Sigmoid colon (tissue), 7 donors: ENCODE measurements around the gene GRM1. TPM values are rescaled to one million over a fixed set of nuclear protein-coding genes. Genes with fewer than 3 reads are reported as not detected.

ENCODE experiments used
- DNase-seq: peaks from one replicate; pipeline ENCODE4 v3.0.0-alpha.2; 2019
- H3K27ac ChIP-seq, 4 donors: fragments of 200-600 bp; sonication (generic); one replicate each; pipeline ENCODE4 v1.5.1; 2016 to 2019; ENCODE audit warnings: mild to moderate bottlenecking in 1 of 4
- H3K27me3 ChIP-seq, 3 donors: fragments of 200-600 bp; sonication (generic); one replicate each; pipeline ENCODE4 v1.5.1; 2019; ENCODE audit warnings: mild to moderate bottlenecking in 1 of 3
- H3K36me3 ChIP-seq, 4 donors: fragments of 200-600 bp; sonication (generic); one replicate each; pipeline ENCODE4 v1.5.1; 2016 to 2019
- H3K4me1 ChIP-seq, 4 donors: fragments of 200-600 bp; sonication (generic); one replicate each; pipeline ENCODE4 v1.5.1; 2017 to 2019
- H3K4me3 ChIP-seq, 4 donors: fragments of 200-600 bp; sonication (generic); one replicate each; pipeline ENCODE4 v1.5.1; 2017 to 2019; ENCODE audit warnings: mild to moderate bottlenecking in 2 of 4, moderate library complexity in 1 of 4
- H3K9me3 ChIP-seq, 4 donors: fragments of 200-600 bp in 3 of 4; sonication (generic) in 3 of 4; one replicate each; pipeline versions ENCODE4 v1.5.1 to v1.6.1; 2013 to 2019
- CTCF ChIP-seq, 4 experiments: fragments of 450-650 bp in 3 of 4; fragments of 200-600 bp in 1 of 4; IDR thresholded peaks; one replicate each; pipeline ENCODE4 v1.5.1; 2016 to 2019; ENCODE audit warnings: antibody characterized with exemption in 4 of 4, mild to moderate bottlenecking in 3 of 4, moderate library complexity in 2 of 4
- EP300 ChIP-seq, 4 donors: sonication (generic); formaldehyde crosslinking; IDR thresholded peaks; one replicate each; pipeline ENCODE4 v1.6.1; 2017; ENCODE audit warnings: antibody characterized with exemption in 4 of 4
- POLR2A ChIP-seq, 2 donors: fragments of 450-650 bp; IDR thresholded peaks; one replicate each; pipeline ENCODE4 v1.6.1; 2016; ENCODE audit warnings: antibody characterized with exemption in 2 of 2, mild to moderate bottlenecking in 2 of 2, moderate library complexity in 2 of 2
- POLR2AphosphoS5 ChIP-seq, 4 donors: sonication (generic); formaldehyde crosslinking; IDR thresholded peaks; one replicate each; pipeline ENCODE4 v1.6.1; 2017; ENCODE audit warnings: antibody characterized with exemption in 4 of 4
- WGBS, 2 donors: extraction: QIAGEN DNeasy Blood & Tissue Kit; methylation state at CpG; one replicate each; pipeline ENCODE4 v1.1.7; 2013; 5-methylcytosine and 5-hydroxymethylcytosine counted together
- intact Hi-C: fragments of 100-400 bp; cut with DNase I; formaldehyde crosslinking; loops from one replicate; pipeline ENCODE4 v1.15.1; 2023
- polyA plus RNA-seq, 3 donors: library from polyadenylated mRNA; stranded (reverse); fragments of 200-250 nt; gene quantifications; one replicate each; pipeline ENCODE4 v1.2.3, GENCODE V29; 2013
- total RNA-seq, 4 donors: library from RNA; depleted of rRNA; stranded (reverse); fragments of >200 nt; gene quantifications; one replicate each; pipeline ENCODE4 v1.1.0, GENCODE V29; 2016
- donor health status: healthy with polysubstance abuse.
- donor health status: Bipolar disorder and iron deficiency.
- donor health status: healthy.

The GRM1 gene
- total and polyA plus RNA-seq, 7 donors: under 0.01 to 0.36 (median 0.03) TPM; not detected in 4

- Histone ChIP-seq H3K4me3 (no peak overlapping the region), H3K4me1 (peaks cover 0 to 17% (median 5%) of the 10 kb centered on the region in 4 donors), H3K27me3 (no peaks in the 10 kb centered on the region), H3K36me3 (no peaks in the 10 kb centered on the region), H3K9me3 (no peaks in the 10 kb centered on the region), H3K27ac (peak overlapping the region in 1 of 4 donors; percentile 13)
- 60 to 80% methylated on average over 8 of the region's 8 CpGs for WGBS, 2 donors
- DNase-seq: no peak
- TF ChIP-seq EP300 (IDR thresholded peaks at IDR 0.05) (no peak), CTCF (IDR thresholded peaks at IDR 0.05) (no peak), POLR2A (IDR thresholded peaks at IDR 0.05) (no peak), POLR2AphosphoS5 (IDR thresholded peaks at IDR 0.05) (no peak)
- intact Hi-C loops: no loop called here
Observed at GRCh38 chr6:146357578-146358430, 328.9 kb downstream of the GRM1 start.

GRCh38 chr6:146358431-146359046, 329.7 kb downstream of the GRM1 start:
- Histone ChIP-seq H3K9me3 (no peaks in the 10 kb centered on the region), H3K27ac (peak overlapping the region in 1 of 4 donors; percentile 13), H3K27me3 (no peaks in the 10 kb centered on the region), H3K4me3 (no peak overlapping the region), H3K4me1 (peaks cover 0 to 17% (median 5%) of the 10 kb centered on the region in 4 donors), H3K36me3 (no peaks in the 10 kb centered on the region)
- intact Hi-C loops: no loop called here
- TF ChIP-seq CTCF (IDR thresholded peaks at IDR 0.05) (no peak), POLR2AphosphoS5 (IDR thresholded peaks at IDR 0.05) (no peak), POLR2A (IDR thresholded peaks at IDR 0.05) (no peak), EP300 (IDR thresholded peaks at IDR 0.05) (no peak)
- 71 to 91% methylated on average over 3 of the region's 3 CpGs for WGBS, 2 donors
- no peak for DNase-seq

DNA sequence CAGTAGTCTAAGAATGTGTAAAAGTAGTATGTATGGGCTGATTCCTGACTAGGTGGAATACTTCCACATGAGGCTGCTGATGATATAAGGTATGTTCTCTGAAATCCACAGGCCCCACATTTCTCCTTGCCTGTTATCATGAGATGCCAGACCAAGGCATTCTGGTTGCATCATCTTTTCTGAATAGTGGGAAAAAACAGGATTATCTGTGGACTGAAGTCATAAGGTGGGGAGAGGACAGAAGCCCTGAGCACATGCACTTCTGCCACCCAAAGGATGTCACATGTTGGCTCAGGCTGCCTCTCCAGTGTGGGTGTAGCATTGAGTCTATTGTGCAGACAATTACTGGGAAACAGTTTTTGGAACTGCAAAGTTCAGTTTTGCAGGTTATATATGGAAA, 330.3 kb downstream of the GRM1 start:
- TF ChIP-seq POLR2AphosphoS5 (IDR thresholded peaks at IDR 0.05) (no peak), CTCF (IDR thresholded peaks at IDR 0.05) (no peak), POLR2A (IDR thresholded peaks at IDR 0.05) (no peak), EP300 (IDR thresholded peaks at IDR 0.05) (no peak)
- H3K27ac ChIP-seq: no peak overlapping the region
- peaks cover 0 to 17% (median 5%) of the 10 kb centered on the region in 4 donors for H3K4me1 ChIP-seq
- intact Hi-C loops: no loop called here
- H3K27me3 ChIP-seq: no peaks in the 10 kb centered on the region
- no peak for DNase-seq
- no peak overlapping the region for H3K4me3 ChIP-seq
- H3K9me3 ChIP-seq: no peaks in the 10 kb centered on the region
- no peaks in the 10 kb centered on the region for H3K36me3 ChIP-seq

DNA sequence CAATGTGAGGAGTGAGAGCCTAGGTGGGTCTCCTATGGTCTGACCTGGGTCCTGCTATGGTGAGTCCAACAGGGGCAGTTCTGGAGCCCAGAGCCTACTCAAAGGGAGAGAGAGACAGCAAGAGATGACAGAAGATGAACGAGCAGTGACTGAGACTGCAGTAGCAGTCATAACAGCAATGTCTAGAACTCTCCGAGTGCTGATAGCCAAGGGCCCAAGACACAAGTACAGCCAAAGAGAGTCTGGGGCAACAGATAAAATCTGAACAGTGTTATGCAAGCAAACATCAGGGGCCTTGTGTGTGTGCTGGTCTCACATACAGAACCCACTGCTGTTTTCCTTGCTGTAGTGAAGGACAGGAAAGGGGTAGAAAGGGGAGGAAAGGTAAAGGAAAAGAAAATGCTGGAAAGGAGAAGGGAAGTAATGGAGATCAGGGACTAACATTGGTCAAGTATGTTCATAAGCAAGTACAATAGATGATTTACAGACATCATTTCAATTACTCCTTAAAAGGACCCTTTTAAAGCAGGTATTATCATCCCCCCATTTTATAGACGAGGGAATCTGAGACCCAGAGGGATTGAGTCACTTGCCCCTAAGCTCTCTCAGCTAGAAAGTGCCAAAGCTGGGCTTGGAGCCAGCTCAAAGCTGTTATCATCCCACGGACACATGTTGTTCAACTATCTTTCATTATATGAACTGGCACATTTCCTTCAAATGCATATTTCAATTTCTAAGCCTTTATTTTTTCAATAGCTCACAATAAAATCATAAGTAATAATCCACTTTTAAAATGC, 332.5 kb downstream of the GRM1 start:
- no peaks in the 10 kb centered on the region for H3K36me3 ChIP-seq
- no peaks in the 10 kb centered on the region for H3K9me3 ChIP-seq
- H3K4me1 ChIP-seq: peaks cover 0 to 17% (median 5%) of the 10 kb centered on the region in 4 donors
- no peak overlapping the region for H3K4me3 ChIP-seq
- DNase-seq: no peak
- intact Hi-C loops: no loop called here
- no peak for TF ChIP-seq EP300 (IDR thresholded peaks at IDR 0.05)
- TF ChIP-seq POLR2AphosphoS5 (IDR thresholded peaks at IDR 0.05): no peak
- TF ChIP-seq POLR2A (IDR thresholded peaks at IDR 0.05): no peak
- TF ChIP-seq CTCF (IDR thresholded peaks at IDR 0.05): no peak
- WGBS, 2 donors: 52 to 67% methylated on average over 4 of the region's 4 CpGs
- H3K27me3 ChIP-seq: no peaks in the 10 kb centered on the region
- no peak overlapping the region for H3K27ac ChIP-seq
